Smooth muscle cell (in vitro differentiated cells): ENCODE results near the gene ELAPOR2. TPM values are rescaled to one million over a fixed set of nuclear protein-coding genes. Genes with fewer than 3 reads are reported as not detected.

Source experiments
- DNase-seq: peaks from one replicate; lab custom pipeline; 2025; ENCODE audit not compliant: unreplicated experiment; lab: John Stamatoyannopoulos, UW
- H2AFZ ChIP-seq: fragments of 200-600 bp; sonication (generic); 2 replicates; pipeline ENCODE4 v1.6.0; 2016; ENCODE audit warnings: antibody characterized with exemption, low read depth, mild to moderate bottlenecking
- H3F3A ChIP-seq: fragments of 200-600 bp; sonication (generic); 2 replicates; pipeline ENCODE4 v1.6.0; 2017; ENCODE audit warnings: antibody characterized with exemption, low read depth
- H3K27ac ChIP-seq: fragments of 200-600 bp; sonication (generic); 2 replicates; pipeline ENCODE4 v1.5.1; 2016; ENCODE audit warnings: low read depth, mild to moderate bottlenecking
- H3K27me3 ChIP-seq: fragments of 200-600 bp; sonication (generic); 2 replicates; pipeline ENCODE4 v1.6.1; 2016; ENCODE audit warnings: low read depth, mild to moderate bottlenecking
- H3K36me3 ChIP-seq: fragments of 200-600 bp; sonication (generic); 2 replicates; pipeline ENCODE4 v1.5.1; 2016; ENCODE audit warnings: low read depth
- H3K4me1 ChIP-seq: fragments of 200-600 bp; sonication (generic); 2 replicates; pipeline ENCODE4 v1.5.1; 2016; ENCODE audit warnings: low read depth
- H3K4me2 ChIP-seq: fragments of 200-600 bp; sonication (generic); 2 replicates; pipeline ENCODE4 v1.6.0; 2016; ENCODE audit warnings: mild to moderate bottlenecking
- H3K4me3 ChIP-seq: fragments of 200-600 bp; sonication (generic); 2 replicates; pipeline ENCODE4 v1.5.1; 2016; ENCODE audit warnings: mild to moderate bottlenecking
- H3K79me2 ChIP-seq: fragments of 200-600 bp; sonication (generic); 2 replicates; pipeline ENCODE4 v1.6.0; 2016; ENCODE audit warnings: low read depth, mild to moderate bottlenecking
- H3K9ac ChIP-seq: fragments of 200-600 bp; sonication (generic); 2 replicates; pipeline ENCODE4 v1.6.0; 2016; ENCODE audit warnings: low read depth
- H3K9me3 ChIP-seq: fragments of 200-600 bp; sonication (generic); replicated peaks from 2 replicates; pipeline ENCODE4 v1.5.1; 2016; ENCODE audit warnings: low read depth
- H4K20me1 ChIP-seq: fragments of 200-600 bp; sonication (generic); 2 replicates; pipeline ENCODE4 v1.6.0; 2016; ENCODE audit warnings: low read depth
- CTCF ChIP-seq: fragments of 200-600 bp; sonication (generic); IDR thresholded peaks from 2 replicates; pipeline ENCODE4 v1.5.1; 2017; ENCODE audit warnings: borderline replicate concordance, mild to moderate bottlenecking, antibody characterized with exemption; ENCODE audit not compliant: insufficient read depth, poor library complexity, severe bottlenecking
- WGBS: methylation state at CpG from one replicate; pipeline ENCODE4 v1.1.7; 2016; ENCODE audit warnings: low lambda C conversion rate; 5-methylcytosine and 5-hydroxymethylcytosine counted together
- polyA plus RNA-seq: library from polyadenylated mRNA; unstranded; fragments of >200 nt; fragmentation: Nextera tagmentation; extraction: Ambion mirVana; gene quantifications from 2 replicates; pipeline ENCODE4 v1.2.1, GENCODE V29; 2016
- total RNA-seq: library from RNA; depleted of rRNA; stranded (reverse); fragments of >200 nt; gene quantifications from 2 replicates; pipeline ENCODE4 v1.2.3, GENCODE V29; 2014

The ELAPOR2 gene
- total and polyA plus RNA-seq, 2 experiments from 2014 or later = 27.6 to 28.2 TPM

- Histone ChIP-seq H3K9ac (peak overlapping the region; percentile 33), H3K9me3 (no peaks in the 10 kb centered on the region), H3K79me2 (no peaks in the 10 kb centered on the region), H3K4me1 (no peaks in the 10 kb centered on the region), H4K20me1 (no peaks in the 10 kb centered on the region), H3K4me3 (no peak overlapping the region), H3K36me3 (no peaks in the 10 kb centered on the region), H3K27me3 (no peaks in the 10 kb centered on the region), H2AFZ (no peak overlapping the region), H3F3A (no peaks in the 10 kb centered on the region), H3K27ac (peak overlapping the region; percentile 74), H3K4me2 (no peak overlapping the region)
- 82% methylated on average over 5 of the region's 5 CpGs for WGBS
- TF ChIP-seq CTCF = no peak
- DNase-seq = no peak
Observed at GRCh38 chr7:87082675-87083074, 23.2 kb upstream of the ELAPOR2 start.

- no peak overlapping the region for H3K4me2 ChIP-seq
- H4K20me1 ChIP-seq = no peaks in the 10 kb centered on the region
- H3K79me2 ChIP-seq = no peaks in the 10 kb centered on the region
- TF ChIP-seq CTCF = no peak
- H3F3A ChIP-seq = no peaks in the 10 kb centered on the region
- no peak overlapping the region for H3K4me3 ChIP-seq
- H3K27ac ChIP-seq = no peak overlapping the region
- no peaks in the 10 kb centered on the region for H3K27me3 ChIP-seq
- H3K9me3 ChIP-seq = no peaks in the 10 kb centered on the region
- no peaks in the 10 kb centered on the region for H3K4me1 ChIP-seq
- no peaks in the 10 kb centered on the region for H3K36me3 ChIP-seq
- WGBS = 76% methylated on average over 2 of the region's 2 CpGs
- no peak overlapping the region for H3K9ac ChIP-seq
- DNase-seq = no peak
- H2AFZ ChIP-seq = no peak overlapping the region
Observed at GRCh38 chr7:87075671-87076404, 16.4 kb upstream of the ELAPOR2 start.

- Histone ChIP-seq H3K9me3 (no peaks in the 10 kb centered on the region), H3K27me3 (no peaks in the 10 kb centered on the region), H3K4me2 (no peak overlapping the region), H4K20me1 (no peaks in the 10 kb centered on the region), H3K4me3 (no peak overlapping the region), H3K27ac (no peak overlapping the region), H3K9ac (no peak overlapping the region), H3F3A (no peaks in the 10 kb centered on the region), H3K79me2 (no peaks in the 10 kb centered on the region), H2AFZ (no peak overlapping the region), H3K36me3 (no peaks in the 10 kb centered on the region), H3K4me1 (no peaks in the 10 kb centered on the region)
- DNase-seq = no peak
- TF ChIP-seq CTCF = no peak
Observed at GRCh38 chr7:87067788-87068187, 8.3 kb upstream of the ELAPOR2 start.

GRCh38 chr7:87060288-87060537, 759 bp upstream of the ELAPOR2 start:
- WGBS = 85% methylated on average over 2 of the region's 2 CpGs
- DNase-seq = no peak
- no peak for TF ChIP-seq CTCF
- H3K27me3 ChIP-seq = no peaks in the 10 kb centered on the region
- H3K27ac ChIP-seq = no peak overlapping the region
- no peak overlapping the region for H3K9ac ChIP-seq
- peak overlapping the region; percentile 74 for H3K4me3 ChIP-seq
- H3K4me1 ChIP-seq = no peaks in the 10 kb centered on the region
- peak overlapping the region; percentile 96 for H2AFZ ChIP-seq
- H3K9me3 ChIP-seq = no peaks in the 10 kb centered on the region
- no peaks in the 10 kb centered on the region for H3K79me2 ChIP-seq
- H4K20me1 ChIP-seq = no peaks in the 10 kb centered on the region
- H3K36me3 ChIP-seq = no peaks in the 10 kb centered on the region
- H3K4me2 ChIP-seq = peak overlapping the region; percentile 99
- H3F3A ChIP-seq = peaks cover 3% of the 10 kb centered on the region
